Mesenchymal stem cell (in vitro differentiated cells and primary cell): ENCODE measurements around the gene KIRREL3.

Experiments
- DNase-seq: peaks from one replicate; pipeline ENCODE4 v3.0.0-alpha.2; 2013
- H2AFZ ChIP-seq: one replicate; pipeline ENCODE4 v1.6.1; 2013; ENCODE audit warnings: low read depth, mild to moderate bottlenecking, control low read depth, inconsistent platforms, low read length, moderate library complexity
- H2AK5ac ChIP-seq: 2 replicates; pipeline ENCODE4 v1.6.1; 2013; ENCODE audit warnings: low read length, moderate library complexity, mild to moderate bottlenecking, inconsistent platforms; ENCODE audit not compliant: severe bottlenecking
- H2BK120ac ChIP-seq: one replicate; pipeline ENCODE4 v1.6.1; 2013; ENCODE audit warnings: low read depth, mild to moderate bottlenecking, inconsistent platforms, low read length, moderate library complexity
- H2BK12ac ChIP-seq, 2 experiments: one replicate each; pipeline ENCODE4 v1.6.1; 2013; ENCODE audit warnings: inconsistent platforms in 2 of 2, low read length in 2 of 2, mild to moderate bottlenecking in 2 of 2, moderate library complexity in 2 of 2, control low read depth in 1 of 2
- H2BK15ac ChIP-seq: one replicate; pipeline ENCODE4 v1.6.1; 2013; ENCODE audit warnings: mild to moderate bottlenecking, low read depth, inconsistent platforms; ENCODE audit not compliant: poor library complexity, severe bottlenecking
- H2BK5ac ChIP-seq: 2 replicates; pipeline ENCODE4 v1.6.1; 2013; ENCODE audit warnings: low read depth, mild to moderate bottlenecking, low read length, control low read depth, inconsistent platforms; ENCODE audit not compliant: poor library complexity, severe bottlenecking
- H3K14ac ChIP-seq, 2 experiments: one replicate each; pipeline ENCODE4 v1.6.1; 2013; ENCODE audit warnings: inconsistent platforms in 2 of 2, low read length in 2 of 2, control low read depth in 1 of 2, mild to moderate bottlenecking in 1 of 2, moderate library complexity in 1 of 2
- H3K18ac ChIP-seq, 2 experiments: one replicate each; pipeline ENCODE4 v1.6.1; 2013; ENCODE audit warnings: inconsistent platforms in 2 of 2, low read length in 2 of 2, control low read depth in 1 of 2, low read depth in 1 of 2, mild to moderate bottlenecking in 1 of 2
- H3K23ac ChIP-seq, 2 experiments: one replicate each; pipeline ENCODE4 v1.6.1; 2013; ENCODE audit warnings: inconsistent platforms in 2 of 2, low read length in 2 of 2, mild to moderate bottlenecking in 2 of 2, moderate library complexity in 2 of 2, control low read depth in 1 of 2
- H3K27ac ChIP-seq: 2 replicates; pipeline ENCODE4 v1.5.1; 2013; ENCODE audit warnings: mild to moderate bottlenecking, moderate library complexity, low read length, control low read depth, inconsistent platforms; ENCODE audit not compliant: poor library complexity, severe bottlenecking
- H3K27me3 ChIP-seq, 2 experiments: 2 replicates each; pipeline versions ENCODE4 v1.6.1 to v1.7.0; 2013; ENCODE audit warnings: low read length in 2 of 2, mild to moderate bottlenecking in 2 of 2, moderate library complexity in 2 of 2, control low read depth in 1 of 2, inconsistent platforms in 1 of 2; ENCODE audit not compliant: control insufficient read depth in 1 of 2, insufficient read depth in 1 of 2
- H3K36me3 ChIP-seq, 2 experiments: 2 replicates each; pipeline versions ENCODE4 v1.6.1 to v1.7.0; 2013; ENCODE audit warnings: low read length in 2 of 2, control low read depth in 1 of 2, inconsistent platforms in 1 of 2, low read depth in 1 of 2, mild to moderate bottlenecking in 1 of 2; ENCODE audit not compliant: insufficient read depth in 2 of 2, control insufficient read depth in 1 of 2
- H3K4ac ChIP-seq, 2 experiments: one replicate each; pipeline ENCODE4 v1.6.1; 2013; ENCODE audit warnings: inconsistent platforms in 2 of 2, low read length in 2 of 2, mild to moderate bottlenecking in 2 of 2, moderate library complexity in 2 of 2, control low read depth in 1 of 2, low read depth in 1 of 2
- H3K4me1 ChIP-seq: 2 replicates; pipeline ENCODE4 v1.6.1; 2013; ENCODE audit warnings: low read depth, low read length, control low read depth; ENCODE audit not compliant: control insufficient read depth, insufficient read depth
- H3K4me2 ChIP-seq: 2 replicates; pipeline ENCODE4 v1.6.1; 2013; ENCODE audit warnings: low read length, mild to moderate bottlenecking, inconsistent platforms; ENCODE audit not compliant: poor library complexity, severe bottlenecking
- H3K4me3 ChIP-seq, 2 experiments: 2 replicates each; pipeline versions ENCODE4 v1.5.1 to v1.7.0; 2013; ENCODE audit warnings: low read length in 2 of 2, mild to moderate bottlenecking in 2 of 2, control low read depth in 1 of 2, low read depth in 1 of 2; ENCODE audit not compliant: insufficient read depth in 1 of 2
- H3K79me1 ChIP-seq: replicated peaks from 2 replicates; pipeline ENCODE4 v1.6.1; 2013; ENCODE audit warnings: mild to moderate bottlenecking, control low read depth, low read length, inconsistent platforms; ENCODE audit not compliant: poor library complexity, severe bottlenecking
- H3K9ac ChIP-seq: 2 replicates; pipeline ENCODE4 v1.7.0; 2013; ENCODE audit warnings: mild to moderate bottlenecking, low read length, moderate library complexity
- H3K9me3 ChIP-seq: 2 replicates; pipeline ENCODE4 v1.7.0; 2013; ENCODE audit warnings: mild to moderate bottlenecking, low read length; ENCODE audit not compliant: control insufficient read depth
- H4K8ac ChIP-seq: one replicate; pipeline ENCODE4 v1.6.1; 2013; ENCODE audit warnings: inconsistent platforms, mild to moderate bottlenecking, low read length, moderate library complexity
- H4K91ac ChIP-seq: one replicate; pipeline ENCODE4 v1.6.1; 2013; ENCODE audit warnings: mild to moderate bottlenecking, low read length, inconsistent platforms
- WGBS: methylation state at CpG from one replicate; pipeline ENCODE4 v1.1.7; 2013; ENCODE audit warnings: mixed read lengths; 5-methylcytosine and 5-hydroxymethylcytosine counted together

KIRREL3 gene

DNA sequence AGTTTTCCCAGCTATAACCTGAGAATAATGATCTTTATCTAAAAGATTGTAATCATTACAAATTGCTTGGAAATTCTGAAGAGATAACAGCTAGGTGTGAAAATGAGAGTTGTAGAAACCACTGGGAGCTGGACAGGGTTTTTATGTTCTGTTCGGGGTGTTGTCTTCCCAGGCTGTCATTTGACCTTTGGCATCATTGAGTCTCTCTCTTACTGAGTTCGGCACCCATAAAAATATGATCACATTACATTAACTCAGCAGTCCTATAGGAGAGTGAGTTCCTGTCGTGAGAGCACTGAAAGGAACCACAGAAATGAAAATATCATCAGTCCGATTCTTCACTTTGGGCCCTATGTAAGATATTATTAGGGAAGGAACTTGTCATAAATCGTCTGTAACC is 29.3 kb downstream of the KIRREL3 start:
- Histone ChIP-seq H3K79me1 (peaks cover 24% of the 10 kb centered on the region), H4K91ac (no peak overlapping the region), H3K27ac (no peak overlapping the region), H2BK5ac (no peak overlapping the region), H2BK15ac (no peak overlapping the region), H3K4me3 (no peak overlapping the region), H3K27me3 (peaks cover 0 to 4% of the 10 kb centered on the region in 2 experiments), H4K8ac (no peak overlapping the region), H2BK12ac (no peak overlapping the region), H3K14ac (no peak overlapping the region), H2AFZ (no peak overlapping the region), H3K9me3 (peaks cover 9% of the 10 kb centered on the region), H2AK5ac (no peak overlapping the region), H3K36me3 (peaks cover 0 to 5% of the 10 kb centered on the region in 2 experiments), H3K18ac (no peak overlapping the region), H2BK120ac (no peak overlapping the region), H3K4ac (no peak overlapping the region), H3K4me2 (no peak overlapping the region), H3K23ac (no peak overlapping the region), H3K9ac (no peak overlapping the region), H3K4me1 (peaks cover 4% of the 10 kb centered on the region)
- DNase-seq, result no peak
- 80% methylated on average over 5 of the region's 5 CpGs for WGBS

DNA sequence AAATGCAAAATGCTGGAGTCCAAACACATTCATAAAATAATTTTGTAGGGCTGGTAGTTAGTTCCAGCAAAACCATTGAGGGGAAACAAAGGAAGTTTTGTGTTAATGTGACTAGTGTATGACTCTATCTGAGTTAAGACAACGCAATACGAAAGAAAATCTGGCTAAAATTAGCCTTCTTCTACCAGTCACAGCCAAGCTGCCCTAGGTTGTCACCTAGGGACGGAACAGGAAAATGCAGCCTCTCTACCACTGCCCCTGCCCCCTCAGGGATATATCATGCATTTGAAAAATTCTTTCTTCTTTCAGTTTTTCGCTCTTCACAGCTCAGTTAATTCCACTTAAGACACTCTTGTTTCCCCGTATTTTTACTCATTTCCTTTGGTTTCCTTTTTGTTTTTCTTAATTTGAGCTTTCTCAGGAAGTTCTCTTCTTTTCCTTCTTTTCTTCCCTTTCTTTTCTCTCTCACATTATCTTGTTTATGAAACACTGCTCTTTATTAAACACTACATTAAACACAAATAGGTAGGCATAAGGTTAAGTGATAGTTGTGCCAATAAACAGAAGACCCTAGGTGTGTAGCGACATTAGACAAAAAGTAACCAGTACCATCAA is 30.6 kb downstream of the KIRREL3 start:
- no peak overlapping the region for H4K8ac ChIP-seq
- no peak for DNase-seq
- H3K4me2 ChIP-seq, result no peak overlapping the region
- peaks cover 0 to 5% of the 10 kb centered on the region in 2 experiments for H3K36me3 ChIP-seq
- no peak overlapping the region for H2BK12ac ChIP-seq
- peak overlapping the region; percentile 38 for H3K27ac ChIP-seq
- no peak overlapping the region for H3K18ac ChIP-seq
- 35% methylated on average over 5 of the region's 6 CpGs for WGBS
- H3K9me3 ChIP-seq, result peaks cover 9% of the 10 kb centered on the region
- H3K79me1 ChIP-seq, result peaks cover 24% of the 10 kb centered on the region
- no peak overlapping the region for H3K14ac ChIP-seq
- H2AFZ ChIP-seq, result no peak overlapping the region
- peaks cover 0 to 4% of the 10 kb centered on the region in 2 experiments for H3K27me3 ChIP-seq
- H3K4me1 ChIP-seq, result peaks cover 4% of the 10 kb centered on the region
- no peak overlapping the region for H3K4ac ChIP-seq
- no peak overlapping the region for H2AK5ac ChIP-seq
- no peak overlapping the region for H2BK120ac ChIP-seq
- H4K91ac ChIP-seq, result no peak overlapping the region
- no peak overlapping the region for H3K4me3 ChIP-seq
- H3K9ac ChIP-seq, result peak overlapping the region; percentile 57
- no peak overlapping the region for H2BK15ac ChIP-seq
- no peak overlapping the region for H3K23ac ChIP-seq
- H2BK5ac ChIP-seq, result no peak overlapping the region

- Histone ChIP-seq H2AFZ (no peak overlapping the region), H4K8ac (no peak overlapping the region), H4K91ac (no peak overlapping the region), H3K27me3 (peaks cover 0 to 4% of the 10 kb centered on the region in 2 experiments), H3K4ac (no peak overlapping the region), H2BK12ac (no peak overlapping the region), H2BK15ac (no peak overlapping the region), H3K18ac (no peak overlapping the region), H2BK120ac (no peak overlapping the region), H3K4me3 (no peak overlapping the region), H3K23ac (no peak overlapping the region), H2BK5ac (no peak overlapping the region), H3K4me1 (peaks cover 7% of the 10 kb centered on the region), H3K27ac (no peak overlapping the region), H2AK5ac (peak overlapping the region; percentile 2), H3K36me3 (peaks cover 0 to 5% of the 10 kb centered on the region in 2 experiments), H3K4me2 (no peak overlapping the region), H3K9me3 (peaks cover 9% of the 10 kb centered on the region), H3K79me1 (peaks cover 25% of the 10 kb centered on the region), H3K9ac (no peak overlapping the region), H3K14ac (no peak overlapping the region)
- DNase-seq, result no peak
- 26% methylated on average over 14 of the region's 14 CpGs for WGBS
These were observed 31.7 kb downstream of the KIRREL3 start for GRCh38 chr11:126968915-126969314.

GRCh38 chr11:126965331-126965730 is 35.2 kb downstream of the KIRREL3 start:
- no peak overlapping the region for H3K4ac ChIP-seq
- no peak overlapping the region for H2AK5ac ChIP-seq
- H3K4me2 ChIP-seq, result no peak overlapping the region
- no peak for DNase-seq
- H2BK120ac ChIP-seq, result no peak overlapping the region
- no peak overlapping the region for H2BK5ac ChIP-seq
- H2BK15ac ChIP-seq, result no peak overlapping the region
- H2AFZ ChIP-seq, result no peak overlapping the region
- no peak overlapping the region for H4K8ac ChIP-seq
- no peak overlapping the region for H3K27ac ChIP-seq
- H3K9me3 ChIP-seq, result no peaks in the 10 kb centered on the region
- H3K4me3 ChIP-seq, result no peak overlapping the region
- H3K36me3 ChIP-seq, result no peaks in the 10 kb centered on the region
- peaks cover 7% of the 10 kb centered on the region for H3K4me1 ChIP-seq
- peaks cover 22% of the 10 kb centered on the region for H3K79me1 ChIP-seq
- no peak overlapping the region for H3K23ac ChIP-seq
- no peak overlapping the region for H3K9ac ChIP-seq
- peaks cover 0 to 4% of the 10 kb centered on the region in 2 experiments for H3K27me3 ChIP-seq
- H4K91ac ChIP-seq, result no peak overlapping the region
- WGBS, result 73% methylated on average over 4 of the region's 6 CpGs
- H2BK12ac ChIP-seq, result no peak overlapping the region
- H3K14ac ChIP-seq, result no peak overlapping the region
- H3K18ac ChIP-seq, result no peak overlapping the region
